K562 (cell line): Measurements from ENCODE around the gene MED15. TPM values are rescaled to one million over a fixed set of nuclear protein-coding genes. Genes with fewer than 3 reads are reported as not detected.
A peak's percentile ranks its signal among the peaks of the same experiment; 100 is the strongest.

ENCODE experiments used
- BHLHE40 ChIP-seq: IDR thresholded peaks from 2 replicates; pipeline ENCODE4 v1.6.1; 2011; ENCODE audit warnings: low read length, improper control_type of control experiment
- CTCF ChIP-seq, 3 experiments: IDR thresholded peaks in 2 of 3; conservative IDR thresholded peaks in 1 of 3; 2 replicates each; pipeline ENCODE4 v1.5.1; 2011 to 2012; ENCODE audit warnings: low read length in 3 of 3, mild to moderate bottlenecking in 3 of 3, control low read depth in 2 of 3, improper control_type of control experiment in 1 of 3, inconsistent platforms in 1 of 3, low read depth in 1 of 3, mixed read lengths in 1 of 3, moderate library complexity in 1 of 3; ENCODE audit not compliant: insufficient read depth in 2 of 3
- GATA2 ChIP-seq: sonication (generic); formaldehyde crosslinking; IDR thresholded peaks from 2 replicates; pipeline ENCODE4 v1.4.0; 2020; ENCODE audit warnings: mild to moderate bottlenecking, missing genetic modification reagents
- MAFG ChIP-seq: fragments of 450-650 bp; conservative IDR thresholded peaks from 2 replicates; pipeline ENCODE4 v1.6.1; 2016; ENCODE audit warnings: missing genetic modification characterization, missing compliant biosample characterization
- RBM25 ChIP-seq: fragments of 200-400 bp; formaldehyde crosslinking; IDR thresholded peaks from 2 replicates; pipeline ENCODE4 v1.6.1; 2018; ENCODE audit warnings: low read length, low read depth, moderate library complexity; ENCODE audit not compliant: severe bottlenecking
- REST ChIP-seq, 2 experiments: fragments of 450-650 bp; formaldehyde crosslinking in 1 of 2; IDR thresholded peaks; 2 replicates each; pipeline versions ENCODE4 v1.4.0 to v1.6.1; 2014 to 2020; ENCODE audit warnings: mild to moderate bottlenecking in 2 of 2, borderline replicate concordance in 1 of 2, low read depth in 1 of 2
- SOX6 ChIP-seq: fragments of 450-650 bp; IDR thresholded peaks from 2 replicates; pipeline ENCODE4 v1.6.1; 2014; ENCODE audit warnings: mild to moderate bottlenecking
- ZEB2 ChIP-seq: fragments of 450-650 bp; IDR thresholded peaks from 2 replicates; pipeline ENCODE4 v1.6.1; 2016
- polyA plus RNA-seq, 8 experiments: library from polyadenylated mRNA; depleted of rRNA in 4 of 8; stranded (reverse) in 5 of 8; unstranded in 3 of 8; fragments of >200 nt; fragmentation: Nextera tagmentation in 2 of 8; fragmentation: Illumina TruSeq in 1 of 8; extraction: Ambion mirVana in 2 of 8; extraction: Trizol in 1 of 8; gene quantifications; 2 replicates each; pipeline versions ENCODE4 v1.2.1 to v1.2.3, GENCODE V29; 2011 to 2014; ENCODE audit warnings: inconsistent platforms in 1 of 8, missing spikeins in 1 of 8
- total RNA-seq, 7 experiments: library from RNA; depleted of rRNA in 6 of 7; stranded (reverse); fragments of >200 nt in 6 of 7; fragmentation: Illumina TruSeq in 2 of 7; extraction: Trizol in 2 of 7; gene quantifications; 2 replicates each; pipeline versions ENCODE4 v1.2.1 to v1.2.3, GENCODE V29; 2011 to 2021; ENCODE audit warnings: low replicate concordance in 1 of 7

The MED15 gene
- total and polyA plus RNA-seq, 9 of the 15 experiments (the other 6 are each of a cell fraction or from before 2014, with no cell fraction given): 4.0 to 271 (median 60.1) TPM

DNA sequence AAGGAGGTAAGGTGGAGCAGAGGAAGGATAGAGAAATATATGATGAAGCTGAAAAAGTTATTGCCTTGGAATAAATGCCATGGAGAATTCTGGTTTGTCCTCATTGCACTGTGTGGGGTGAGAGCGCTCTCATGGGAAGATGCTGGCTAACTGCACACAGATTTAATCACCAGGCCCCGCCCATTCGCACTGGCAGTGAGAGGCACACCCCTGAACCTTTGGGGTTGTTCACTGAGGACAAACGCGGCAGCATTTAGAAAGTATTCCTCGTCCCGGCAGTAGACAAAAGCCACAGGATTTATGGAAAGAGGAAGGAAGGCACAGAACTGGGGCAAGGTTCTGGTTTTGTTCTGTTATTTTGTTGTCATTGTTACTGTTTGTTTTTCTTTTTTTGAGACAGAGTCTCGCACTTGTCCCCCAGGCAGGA, 70.2 kb downstream of the MED15 start (continued):
- peak; percentile 39; the same call in 1 of the 2 replicates for TF ChIP-seq REST (IDR thresholded peaks at IDR 0.05; ENCODE audit: borderline replicate concordance)
- no peak for TF ChIP-seq REST (CRISPR knock-in tag; IDR thresholded peaks at IDR 0.05; ENCODE audit: low read depth)
- TF ChIP-seq CTCF (IDR thresholded peaks at IDR 0.05 in 2 of 3, conservative IDR thresholded peaks at IDR 0.05 in 1 of 3; ENCODE audit: insufficient read depth in 2 of 3, low read depth in 1 of 3, low read length in 3 of 3): peak; percentile 49 to 72 (median 50)
- no peak for TF ChIP-seq RBM25
- no peak for TF ChIP-seq ZEB2
- 0 out of 2 replicates have a peak, but pooled peaks have one; percentile 16 for TF ChIP-seq BHLHE40
- no peak for TF ChIP-seq MAFG (tag)
- TF ChIP-seq SOX6: no peak
- TF ChIP-seq GATA2 (CRISPR knock-in tag): peak; percentile 18; the same call in 1 of the 2 replicates
